Effector CD4-positive, alpha-beta T cell (primary cell): ENCODE data around the gene HDAC4.

Experiments used
- DNase-seq: peaks from one replicate; pipeline ENCODE4 v3.0.0-alpha.2; 2020

HDAC4 gene

DNA sequence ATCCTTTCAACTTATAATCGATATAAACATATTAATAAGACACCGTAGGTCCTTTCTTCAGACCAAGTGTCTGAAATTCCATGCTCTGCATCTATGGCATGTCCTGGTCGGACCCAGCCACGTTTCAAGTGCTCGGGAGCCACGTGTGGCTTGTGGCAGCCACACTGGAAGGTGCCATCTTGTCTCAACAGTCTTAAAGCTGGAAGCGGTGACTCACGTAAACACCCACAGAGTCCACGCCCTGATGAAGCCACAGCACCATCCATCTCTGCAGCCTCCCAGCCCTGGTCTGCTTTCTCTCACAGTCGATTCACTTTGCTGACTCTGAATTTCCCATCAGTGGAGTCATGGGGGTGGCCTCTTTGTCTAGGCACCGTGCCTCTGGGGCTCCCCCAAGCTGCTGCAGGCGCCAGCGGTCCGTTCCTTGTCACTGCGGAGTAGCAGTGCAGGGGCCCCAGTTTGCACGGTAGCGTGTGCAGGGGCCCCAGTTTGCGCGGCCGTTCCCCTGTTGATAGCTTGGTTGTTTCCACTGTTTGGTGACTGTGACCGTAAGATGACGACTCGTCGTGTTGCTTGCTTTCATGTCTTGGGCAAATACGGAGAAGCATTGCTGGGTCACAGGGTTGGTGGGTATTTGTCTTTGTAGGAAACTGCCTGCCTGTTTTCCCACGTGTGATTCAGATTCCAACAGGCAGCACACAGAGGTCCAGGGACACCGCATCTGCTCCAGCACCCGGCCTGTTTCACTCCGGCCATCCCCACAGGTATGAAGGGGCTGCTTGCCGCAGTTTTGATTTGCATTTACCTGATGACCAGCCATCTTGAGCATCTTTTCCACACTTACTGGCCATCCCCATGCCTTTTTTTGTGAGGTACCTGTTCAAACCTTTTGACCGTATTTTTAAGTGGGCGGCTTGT is 240.3 kb downstream of the HDAC4 start:
- no peak for DNase-seq

DNA sequence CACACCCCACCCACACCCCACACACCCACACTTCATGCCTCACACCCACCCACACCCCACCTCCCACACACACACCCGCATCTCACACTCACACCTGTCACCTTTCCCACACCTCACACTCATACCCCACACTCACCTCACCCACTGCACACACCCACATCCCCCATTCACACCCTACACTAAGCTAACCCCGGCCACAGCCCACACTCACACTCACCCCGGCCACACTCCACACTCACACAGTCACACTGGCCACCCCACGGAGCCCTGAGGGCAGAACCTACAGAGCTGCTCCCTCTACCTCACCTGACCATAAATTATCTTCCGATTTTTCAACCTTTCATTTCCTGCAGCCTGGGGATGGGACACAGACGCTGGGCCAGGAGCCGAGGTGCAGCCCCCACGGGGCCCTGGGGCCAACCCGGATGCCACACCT is 241.3 kb downstream of the HDAC4 start:
- no peak for DNase-seq

DNA sequence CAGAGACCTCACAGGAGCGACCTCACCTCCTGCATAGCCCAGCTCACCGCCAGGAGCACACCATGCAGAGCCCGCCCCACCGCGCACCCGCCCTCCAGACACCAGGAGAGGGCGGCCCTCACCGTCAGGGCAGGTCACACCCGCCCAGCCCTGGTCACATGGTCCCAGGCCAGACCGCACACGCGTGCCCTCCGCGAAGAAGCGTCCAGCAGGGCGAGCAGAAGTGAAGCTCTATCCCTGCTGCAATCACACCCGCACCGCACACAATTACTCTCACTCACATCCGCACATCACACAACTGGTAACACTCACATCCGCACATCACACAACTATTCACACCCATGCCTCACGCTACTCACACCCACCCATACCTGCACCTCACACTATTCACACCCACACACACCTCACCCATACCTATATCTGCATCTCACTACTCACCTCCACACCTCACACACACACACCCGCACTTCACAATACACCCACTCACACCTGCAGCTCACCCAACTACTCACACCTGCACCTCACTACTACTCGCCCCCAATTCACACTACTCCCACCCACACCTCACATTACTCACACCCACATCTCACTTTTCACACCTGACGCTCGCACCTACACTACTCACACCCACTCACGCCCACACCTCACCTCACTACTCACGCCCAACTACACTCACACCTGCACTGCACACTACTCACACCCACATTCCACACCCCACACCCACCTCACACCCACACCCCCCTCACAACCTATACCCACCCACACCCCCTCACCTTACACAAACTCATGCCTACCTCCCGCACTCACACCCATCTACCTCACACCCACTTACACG is 242.0 kb downstream of the HDAC4 start:
- DNase-seq: no peak

DNA sequence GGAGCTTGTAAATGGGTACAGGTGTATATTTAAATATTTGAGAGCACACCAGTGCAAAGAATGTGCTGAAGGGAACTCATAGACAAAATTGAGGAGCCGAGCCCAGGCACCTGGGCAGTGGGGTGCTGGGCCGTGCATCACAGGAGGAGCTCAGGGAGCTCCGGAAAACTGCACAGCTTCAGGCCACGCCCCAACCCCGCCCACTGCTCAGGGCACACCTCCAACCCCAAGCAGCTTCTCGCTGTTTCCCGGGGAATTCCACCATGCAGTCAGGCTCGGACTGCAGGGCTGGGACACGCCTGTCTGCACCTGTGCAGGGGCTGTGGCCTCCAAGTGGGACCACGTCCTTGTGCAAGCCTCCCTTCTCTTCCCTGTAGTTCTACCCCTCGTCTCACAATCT is 243.0 kb downstream of the HDAC4 start:
- DNase-seq: no peak

DNA sequence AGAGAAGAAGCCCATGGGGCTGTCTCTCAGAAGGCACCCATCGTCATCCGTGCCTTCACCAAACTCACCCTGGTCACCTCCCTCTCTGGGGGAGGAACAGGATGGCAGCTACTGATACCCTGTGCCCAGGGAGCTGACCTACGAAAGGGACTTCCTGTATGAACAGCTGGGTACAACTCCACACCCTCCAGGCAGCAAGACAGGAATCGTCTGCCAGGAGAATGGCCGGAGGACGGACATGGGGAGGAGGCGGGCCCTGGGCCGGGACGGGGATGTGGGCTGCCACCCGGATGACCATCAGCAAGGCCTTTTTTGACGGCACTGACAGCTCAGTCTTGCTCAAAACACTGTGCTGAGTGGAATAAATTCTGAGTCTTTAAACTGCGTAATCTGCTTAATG is 243.6 kb downstream of the HDAC4 start:
- no peak for DNase-seq

DNA sequence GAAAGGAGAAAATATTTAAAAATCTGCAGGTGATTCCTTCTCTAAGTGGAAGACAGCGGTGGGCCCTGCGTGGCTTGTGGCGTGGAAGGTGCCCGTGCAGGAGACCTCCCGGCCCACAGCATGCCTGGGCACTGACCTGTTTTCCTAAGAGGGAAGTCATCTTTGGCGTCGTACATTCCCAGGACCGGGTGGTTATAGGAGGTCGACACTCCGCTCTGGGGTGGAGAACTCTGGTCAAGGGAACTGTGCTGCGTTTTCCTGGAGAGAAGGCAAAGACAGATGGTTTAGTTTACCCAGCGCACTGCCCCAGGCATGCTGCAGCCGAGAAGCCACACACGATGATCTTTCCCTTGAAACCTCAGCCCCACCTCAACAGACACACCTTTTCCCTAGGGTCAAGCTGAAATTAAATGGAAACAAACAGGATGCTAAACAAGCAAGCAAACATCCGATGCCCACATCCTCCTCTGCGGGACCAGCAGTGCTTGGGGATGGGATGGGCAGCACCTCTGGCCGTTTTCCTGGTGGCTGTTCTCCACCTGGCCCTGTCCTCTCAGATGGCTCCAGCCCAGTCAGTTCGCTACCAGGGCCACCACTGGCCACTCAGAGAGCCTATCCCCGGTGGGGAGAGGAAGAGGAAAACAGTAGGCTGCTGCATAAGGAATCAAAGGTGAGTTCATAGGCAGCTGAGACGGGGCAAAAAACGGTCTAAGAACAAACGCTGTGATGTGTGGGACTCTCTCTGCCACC is 244.1 kb downstream of the HDAC4 start:
- no peak for DNase-seq

DNA sequence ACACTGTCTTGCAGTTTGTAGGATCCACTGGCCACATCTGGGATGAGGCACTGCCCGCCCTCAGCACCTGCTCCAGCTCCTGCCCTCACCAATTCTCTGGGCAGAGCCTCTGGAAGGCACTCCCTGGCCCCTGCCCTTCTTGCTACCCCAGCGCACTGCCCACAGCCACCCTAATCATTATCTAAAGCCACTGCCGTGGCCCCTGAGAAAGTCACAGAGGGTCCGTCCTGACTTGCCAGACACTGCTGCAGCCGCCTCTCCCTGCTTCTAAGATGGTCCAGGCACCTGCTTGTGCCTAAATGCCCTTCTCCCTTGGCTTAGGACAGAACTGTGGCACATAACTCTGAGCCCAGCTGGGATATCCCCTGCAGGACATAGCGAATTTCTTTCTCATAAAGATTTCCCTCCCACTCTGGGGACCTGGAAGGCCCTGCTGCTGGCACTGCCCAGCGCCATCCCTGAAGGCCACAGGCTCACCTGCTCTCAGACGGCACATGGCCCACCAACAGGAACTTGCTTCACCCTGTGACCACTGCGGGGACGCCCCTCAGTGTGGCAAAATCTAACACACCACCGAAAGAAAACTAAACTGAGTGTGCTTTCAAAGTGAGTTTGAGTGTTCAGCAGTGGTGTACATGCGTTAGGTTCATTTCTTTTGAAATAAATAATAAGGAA is 244.9 kb downstream of the HDAC4 start:
- DNase-seq: no peak

DNA sequence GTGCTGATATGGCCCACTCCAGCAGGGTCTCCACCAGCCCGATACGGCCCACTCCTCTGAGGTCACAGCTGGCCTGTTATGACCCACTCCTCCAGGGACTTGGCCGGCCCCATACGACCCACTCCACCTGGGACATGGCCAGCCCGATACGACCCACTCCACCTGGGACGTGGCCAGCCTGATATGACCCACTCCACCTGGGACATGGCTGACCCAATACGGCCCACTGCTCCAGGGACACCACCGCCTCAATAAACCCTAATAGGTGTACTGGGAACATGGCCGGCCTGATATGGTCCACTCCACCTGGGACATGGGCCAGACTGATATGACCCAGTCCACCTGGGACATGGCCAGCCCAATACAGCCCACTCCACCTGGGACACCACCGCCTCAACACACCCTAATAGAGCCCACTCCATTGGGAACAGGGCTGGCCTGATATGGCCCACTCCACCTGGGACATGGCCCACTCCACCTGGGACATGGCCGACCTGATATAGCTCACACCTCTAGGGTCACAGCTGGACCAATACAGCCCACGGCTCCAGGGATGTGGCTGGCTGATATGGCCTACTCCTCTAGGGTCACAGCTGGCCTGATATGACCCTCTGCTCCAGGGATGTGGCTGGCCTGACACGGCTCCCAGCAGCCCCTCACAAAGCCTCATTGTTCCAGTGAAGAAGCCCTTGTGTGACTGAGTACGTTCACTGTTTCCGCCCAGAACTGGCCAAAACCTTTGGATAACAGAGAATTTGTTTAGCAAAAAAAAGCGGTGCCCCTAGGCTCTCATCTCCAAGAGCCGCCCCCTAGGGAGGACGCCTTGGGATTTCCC is 245.6 kb downstream of the HDAC4 start:
- DNase-seq: no peak

DNA sequence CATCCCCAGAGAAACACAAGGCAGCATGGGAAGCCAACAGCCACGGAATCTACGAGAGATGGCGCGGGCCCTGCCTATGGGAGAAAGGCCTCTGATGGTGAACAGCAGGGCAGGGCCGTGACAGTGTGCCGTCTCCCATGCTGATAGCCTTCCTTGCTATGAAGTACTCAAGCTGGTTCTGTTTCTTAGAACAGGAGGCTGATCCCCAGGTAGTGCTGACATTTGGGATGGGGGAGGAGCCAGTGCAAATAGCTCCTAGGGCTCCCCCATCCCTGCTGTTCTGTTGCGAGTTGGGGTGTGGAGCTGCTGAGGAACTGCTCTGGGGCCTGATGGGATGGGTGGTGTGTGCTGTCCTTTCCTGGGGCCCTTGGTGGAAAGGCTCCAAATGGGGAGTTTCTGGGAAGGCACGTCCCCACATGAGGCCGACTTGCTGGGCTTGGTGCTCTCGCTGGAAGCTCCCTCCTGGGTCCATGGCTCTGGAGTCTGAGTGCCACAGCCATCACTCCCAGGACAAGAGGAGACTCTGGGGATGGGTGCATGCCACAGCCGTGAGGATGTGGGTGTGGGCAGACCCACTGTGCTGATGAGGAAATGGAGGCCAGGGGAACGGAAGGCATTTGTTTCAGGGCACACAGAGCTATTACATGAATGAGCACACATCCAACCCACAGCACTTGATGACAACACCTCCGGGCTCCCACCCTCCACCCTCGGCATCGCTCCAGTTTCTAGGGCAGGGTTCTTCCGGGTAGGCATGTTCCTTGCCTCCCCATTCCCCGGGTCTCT is 246.8 kb downstream of the HDAC4 start:
- no peak for DNase-seq

DNA sequence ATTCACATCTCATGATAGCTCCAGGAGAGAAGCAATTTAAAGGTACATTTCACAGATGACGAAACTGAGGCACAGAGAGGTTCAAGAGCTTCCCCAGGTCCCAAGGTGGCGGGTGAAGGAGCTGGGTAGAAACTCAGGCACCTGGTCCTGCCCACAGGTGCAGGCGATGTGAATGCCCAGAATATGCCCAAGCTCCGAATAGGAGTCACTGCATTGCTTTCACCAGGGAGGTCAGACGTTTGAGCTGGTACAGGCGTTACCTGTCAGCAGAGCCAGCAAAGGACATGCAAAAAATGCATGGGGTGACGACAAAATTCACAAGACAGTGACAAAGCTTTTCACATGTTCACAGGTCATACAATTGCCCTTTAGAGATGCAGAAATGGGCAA is 247.9 kb downstream of the HDAC4 start:
- no peak for DNase-seq

DNA sequence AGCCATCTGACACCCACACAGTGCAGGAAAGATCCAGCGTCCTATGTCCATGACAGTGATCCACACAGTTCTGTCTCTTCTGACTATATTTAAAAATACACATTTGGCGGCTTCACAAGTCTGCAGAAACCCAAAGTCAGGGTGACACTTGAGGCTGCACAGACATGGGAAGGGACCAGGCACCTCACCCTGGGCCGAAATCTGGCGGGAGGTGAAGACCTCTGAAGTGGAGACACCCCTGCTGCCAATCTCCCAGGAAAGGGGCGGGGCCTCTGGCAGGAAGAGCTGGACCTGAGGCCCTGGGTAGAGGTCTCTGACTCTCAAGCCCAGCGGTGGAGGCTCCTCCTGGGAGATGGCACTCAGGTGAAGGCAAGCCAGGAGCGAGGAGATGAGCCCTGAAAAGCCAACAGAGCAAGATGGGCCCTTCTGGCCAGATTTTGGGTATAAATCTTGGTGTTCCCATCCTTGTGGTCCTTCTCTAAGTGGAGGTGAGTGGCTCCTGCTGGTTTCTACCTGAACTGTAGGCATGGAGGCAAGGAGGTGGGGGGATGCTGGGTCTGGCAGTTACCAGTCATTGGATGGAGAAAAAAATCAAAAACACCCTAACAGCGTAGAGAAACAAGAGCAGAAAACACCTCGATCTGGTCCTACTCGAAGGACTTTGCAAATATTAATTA is 248.4 kb downstream of the HDAC4 start:
- no peak for DNase-seq

DNA sequence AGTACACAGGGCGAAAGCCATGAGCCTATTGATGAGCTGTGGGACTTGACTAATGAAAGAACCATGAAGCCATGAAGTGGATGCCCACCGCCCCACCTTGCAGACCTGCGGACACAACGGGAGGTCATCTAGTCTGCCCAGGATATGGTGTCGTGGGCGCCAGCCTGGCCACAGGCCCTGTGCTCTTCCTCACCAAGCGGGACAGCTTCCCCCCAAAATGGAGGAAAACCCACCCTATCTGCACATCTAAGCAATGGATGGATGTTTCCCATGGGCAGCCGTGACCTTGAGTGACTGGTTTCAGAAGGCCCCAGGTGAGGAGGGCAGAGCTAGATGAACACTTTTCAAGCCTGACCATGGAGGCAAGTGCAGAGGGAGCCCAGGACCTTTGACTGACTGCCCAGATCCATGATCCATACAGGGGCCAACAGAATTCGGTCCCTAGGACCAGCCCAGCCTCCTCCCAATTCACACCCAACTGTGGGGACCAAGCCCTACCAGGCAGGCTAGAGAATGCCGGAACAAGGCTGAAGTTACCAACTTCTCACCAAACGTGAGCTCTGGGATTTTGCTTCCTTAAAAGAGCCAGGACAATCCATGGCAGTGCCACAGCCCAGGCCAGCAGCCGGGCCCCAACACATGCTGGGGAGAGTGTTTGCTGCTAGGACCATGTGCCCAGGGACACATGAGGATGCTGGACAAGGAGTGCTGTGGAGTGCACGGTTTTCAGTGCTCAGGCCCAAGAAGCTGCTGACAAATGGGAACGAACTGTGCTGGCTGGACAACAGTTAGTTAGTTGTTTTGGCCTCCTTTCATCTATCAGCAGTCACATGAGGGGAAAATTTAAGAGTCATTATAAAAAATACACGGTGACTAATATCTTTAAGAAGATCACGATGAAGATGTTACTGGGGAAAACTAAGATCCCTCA is 249.4 kb downstream of the HDAC4 start:
- DNase-seq: no peak

DNA sequence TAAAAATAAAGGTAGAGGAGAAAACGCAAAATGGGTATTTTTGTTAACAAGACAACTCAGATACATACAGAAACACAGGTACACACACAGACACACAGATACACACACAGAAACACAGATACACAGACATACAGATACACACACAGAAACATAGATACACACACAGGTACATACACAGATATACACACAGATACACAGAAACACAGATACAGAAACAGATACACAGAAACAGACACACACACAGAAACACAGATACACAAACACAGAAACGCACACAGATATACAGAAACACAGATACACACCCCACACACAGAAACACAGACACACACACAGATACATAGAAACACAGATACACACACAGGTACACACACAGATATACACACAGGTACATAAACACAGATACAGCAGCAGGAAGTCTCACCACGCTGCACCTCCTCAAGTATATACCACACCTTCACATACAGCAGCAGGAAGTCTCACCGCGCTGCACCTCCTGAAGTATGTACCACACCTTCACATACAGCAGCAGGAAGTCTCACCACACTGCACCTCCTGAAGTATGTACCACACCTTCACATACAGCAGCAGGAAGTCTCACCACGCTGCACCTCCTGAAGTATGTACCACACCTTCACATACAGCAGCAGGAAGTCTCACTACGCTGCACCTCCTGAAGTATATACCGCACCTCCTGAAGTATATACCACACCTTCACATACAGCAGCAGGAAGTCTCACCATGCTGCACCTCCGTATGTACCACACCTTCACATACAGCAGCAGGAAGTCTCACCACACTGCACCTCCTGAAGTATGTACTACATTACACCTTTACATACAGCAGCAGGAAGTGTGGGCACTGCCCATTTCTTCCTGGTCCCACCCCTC is 250.5 kb downstream of the HDAC4 start:
- no peak for DNase-seq

DNA sequence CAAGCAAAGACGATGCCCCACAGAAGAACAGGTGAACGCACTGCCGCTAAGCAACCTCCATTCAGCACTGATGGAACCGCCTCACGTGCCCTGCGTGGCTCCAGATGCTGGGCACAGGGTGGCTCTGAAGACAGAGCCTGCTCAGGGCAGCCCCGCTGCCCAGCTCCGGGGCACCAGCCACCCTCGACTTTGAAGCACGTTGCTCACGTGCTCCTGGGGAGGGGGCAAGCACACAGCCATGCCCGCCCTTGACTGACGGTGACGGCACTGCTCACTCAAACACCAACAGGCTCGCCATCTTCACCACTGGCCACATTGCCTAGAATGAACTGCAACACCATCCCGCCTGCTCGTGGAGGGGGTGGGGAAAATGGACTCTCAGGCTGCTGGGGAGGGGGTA is 251.3 kb downstream of the HDAC4 start:
- no peak for DNase-seq

DNA sequence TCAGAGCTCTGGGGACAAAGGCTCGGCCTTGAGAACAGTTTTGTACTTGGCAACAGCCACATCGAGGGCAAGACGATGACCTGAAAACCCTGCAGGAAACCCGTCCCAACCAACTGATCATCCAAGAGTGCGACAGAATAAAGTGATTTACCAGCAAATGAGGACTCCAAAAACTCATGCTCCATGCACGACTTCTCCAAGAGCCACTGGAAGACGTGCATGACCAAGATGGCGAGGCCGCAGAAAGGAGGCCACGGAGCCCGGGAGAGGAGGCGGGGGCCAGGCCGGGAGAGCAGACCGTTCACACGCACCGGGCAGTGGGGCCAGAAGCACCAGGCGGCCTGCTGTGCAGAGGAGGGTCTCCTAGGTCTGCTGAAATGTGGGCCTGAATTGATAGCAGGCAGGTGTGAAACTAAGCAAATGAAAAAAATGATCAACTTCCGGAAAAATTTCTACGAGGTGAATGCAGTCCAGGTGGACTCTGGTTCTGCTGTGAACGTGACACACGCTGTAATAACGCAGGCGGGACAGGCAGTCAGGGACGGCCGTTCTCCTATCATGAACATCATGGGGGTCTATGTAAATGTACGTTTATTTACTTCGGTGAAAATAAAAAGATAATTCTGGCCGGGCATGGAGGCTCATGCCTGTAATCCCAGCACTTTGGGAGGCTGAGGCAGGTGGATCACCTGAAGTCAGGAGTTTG is 252.2 kb downstream of the HDAC4 start:
- no peak for DNase-seq

DNA sequence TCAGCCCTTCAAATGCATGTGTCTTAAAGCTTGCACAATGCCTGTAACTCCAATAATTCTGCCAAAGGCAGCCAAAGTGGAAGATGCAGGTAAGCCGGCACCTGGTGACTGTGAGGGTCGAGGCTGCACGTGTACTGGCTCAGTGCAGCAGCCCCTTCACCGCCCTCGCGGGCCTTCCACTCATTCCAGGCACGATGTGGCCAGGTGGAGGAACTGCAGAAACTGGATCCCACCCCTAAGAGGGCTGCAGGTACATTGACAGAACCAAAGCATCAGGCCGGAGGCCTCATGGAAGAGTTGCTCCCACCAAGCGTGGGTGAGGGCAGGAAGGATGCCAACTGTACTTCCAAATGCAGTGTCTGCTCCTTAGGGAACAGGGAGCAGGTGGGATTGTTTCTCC is 253.4 kb downstream of the HDAC4 start:
- DNase-seq: no peak

DNA sequence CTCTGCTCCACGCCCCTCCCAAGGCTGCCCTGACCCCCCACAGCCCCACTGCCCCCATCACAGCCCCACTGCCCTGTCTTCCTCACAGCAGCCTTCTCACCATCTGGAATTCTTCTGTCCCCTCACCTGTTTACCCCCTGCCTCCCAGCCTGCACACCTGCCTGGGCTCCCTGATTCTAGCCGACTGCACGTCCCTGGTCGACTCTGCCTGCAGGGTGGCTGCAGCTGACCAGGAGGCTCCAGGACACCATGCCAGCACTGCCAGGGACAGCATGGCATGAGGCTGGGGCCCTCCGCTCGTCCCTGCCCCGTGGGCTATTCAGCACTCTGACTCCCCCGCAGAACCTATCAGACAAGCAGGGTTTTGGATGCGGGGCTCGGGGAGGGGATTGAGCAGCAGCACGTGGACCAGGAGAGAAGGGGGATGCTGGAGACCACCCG is 254.1 kb downstream of the HDAC4 start:
- no peak for DNase-seq
